ENCODE measurements around the gene PIGQ.

PIGQ gene

GRCh38 chr16:555528-556473 is 14.0 kb upstream of the PIGQ start:
- no peak for DNase-seq (ENCODE audit: low read depth in 2 of 2)

- DNase-seq (ENCODE audit: low read depth in 2 of 2) = no peak
These were observed 13.1 kb upstream of the PIGQ start for GRCh38 chr16:556474-557173.

- DNase-seq (ENCODE audit: low read depth in 2 of 2) = no peak
These were observed 12.1 kb upstream of the PIGQ start for GRCh38 chr16:557463-558297.

- DNase-seq (ENCODE audit: low read depth in 2 of 2) = no peak
These were observed 11.3 kb upstream of the PIGQ start for GRCh38 chr16:558298-559020.

- DNase-seq (ENCODE audit: low read depth in 2 of 2) = no peak
These were observed 10.8 kb upstream of the PIGQ start for GRCh38 chr16:559021-559380.

GRCh38 chr16:559411-560203 is 10.2 kb upstream of the PIGQ start:
- no peak for DNase-seq (ENCODE audit: low read depth in 2 of 2)

GRCh38 chr16:560204-560700 is 9.5 kb upstream of the PIGQ start, which contains the start of gene PRR35:
TSS of gene PRR35 (plus strand) at chr16:560394. CDS start at chr16:563295, 2,901 bp downstream.
- no peak for DNase-seq (ENCODE audit: low read depth in 2 of 2)

- no peak for DNase-seq (ENCODE audit: low read depth in 2 of 2)
These were observed 8.9 kb upstream of the PIGQ start for GRCh38 chr16:560701-561412.

- DNase-seq (ENCODE audit: low read depth in 2 of 2) = no peak
These were observed 8.4 kb upstream of the PIGQ start for GRCh38 chr16:561413-561794.

GRCh38 chr16:561957-562938 is 7.5 kb upstream of the PIGQ start:
- no peak for DNase-seq (ENCODE audit: low read depth in 2 of 2)

GRCh38 chr16:563072-563644 is 6.6 kb upstream of the PIGQ start:
- DNase-seq (ENCODE audit: low read depth in 2 of 2) = no peak

GRCh38 chr16:564690-565418 is 4.9 kb upstream of the PIGQ start:
- no peak for DNase-seq (ENCODE audit: low read depth in 2 of 2)

- no peak for DNase-seq (ENCODE audit: low read depth in 2 of 2)
These were observed 4.1 kb upstream of the PIGQ start for GRCh38 chr16:565419-566330.

GRCh38 chr16:566475-567372 is 3.0 kb upstream of the PIGQ start, which contains the start of gene NHLRC4:
TSS of gene NHLRC4 (plus strand) at chr16:567005. CDS start at chr16:568048, 1,043 bp downstream.
- DNase-seq (ENCODE audit: low read depth in 2 of 2) = peak in 1 of 2 donors; percentile 40

Data from stimulated activated CD4-positive, alpha-beta T cell treated with anti-CD3 and anti-CD28 coated beads, Interleukin-15, amount 100 ng/mL, for 48 hours (primary cell).